Stimulated activated CD4-positive, alpha-beta T cell treated with anti-CD3 and anti-CD28 coated beads, Interleukin-2, amount 100 ng/mL, for 48 hours (primary cell): Measurements from ENCODE around the gene SLCO4A1.
A peak's percentile ranks its signal among the peaks of the same experiment; 100 is the strongest.
"Not testable (repeated sequence)": the region's sequence is repeated elsewhere in the genome, so short reads cannot be mapped to it uniquely, and the experiment has no call there.

Experiments
- DNase-seq, 2 donors: peaks; one replicate each; pipeline ENCODE4 v3.0.0-alpha.2; 2020

SLCO4A1 gene

DNA sequence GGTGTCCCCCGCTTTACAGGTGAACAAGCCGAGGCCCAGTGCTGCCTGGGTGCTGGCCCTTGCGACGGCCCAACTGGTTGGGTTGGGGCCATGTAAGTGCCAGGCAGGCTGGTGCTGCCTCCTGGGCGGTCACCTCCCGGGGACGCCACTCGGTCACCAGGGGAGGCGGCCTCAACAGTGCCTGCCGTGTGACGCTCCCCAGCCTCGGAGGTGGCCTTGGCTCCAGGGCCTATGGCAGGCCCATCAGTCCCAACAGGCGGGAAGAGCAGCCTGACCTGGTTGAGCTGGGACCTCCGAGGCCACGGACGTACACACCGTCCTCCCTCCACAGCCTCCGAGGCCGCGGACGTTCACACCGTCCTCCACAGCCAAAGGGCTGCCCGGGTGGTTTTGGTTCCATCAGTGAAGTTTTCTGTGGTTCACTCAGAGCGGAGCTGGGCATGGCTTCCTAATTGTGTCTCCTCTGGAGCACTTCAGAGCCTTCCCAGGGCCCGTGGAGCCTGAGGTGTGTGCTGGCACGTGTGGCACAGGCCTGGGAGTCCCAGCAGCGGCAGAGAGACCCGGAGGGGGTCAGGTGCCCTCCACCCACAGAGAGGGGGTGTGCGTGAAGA lies 19.3 kb upstream of the SLCO4A1 start:
- DNase-seq = no peak

DNA sequence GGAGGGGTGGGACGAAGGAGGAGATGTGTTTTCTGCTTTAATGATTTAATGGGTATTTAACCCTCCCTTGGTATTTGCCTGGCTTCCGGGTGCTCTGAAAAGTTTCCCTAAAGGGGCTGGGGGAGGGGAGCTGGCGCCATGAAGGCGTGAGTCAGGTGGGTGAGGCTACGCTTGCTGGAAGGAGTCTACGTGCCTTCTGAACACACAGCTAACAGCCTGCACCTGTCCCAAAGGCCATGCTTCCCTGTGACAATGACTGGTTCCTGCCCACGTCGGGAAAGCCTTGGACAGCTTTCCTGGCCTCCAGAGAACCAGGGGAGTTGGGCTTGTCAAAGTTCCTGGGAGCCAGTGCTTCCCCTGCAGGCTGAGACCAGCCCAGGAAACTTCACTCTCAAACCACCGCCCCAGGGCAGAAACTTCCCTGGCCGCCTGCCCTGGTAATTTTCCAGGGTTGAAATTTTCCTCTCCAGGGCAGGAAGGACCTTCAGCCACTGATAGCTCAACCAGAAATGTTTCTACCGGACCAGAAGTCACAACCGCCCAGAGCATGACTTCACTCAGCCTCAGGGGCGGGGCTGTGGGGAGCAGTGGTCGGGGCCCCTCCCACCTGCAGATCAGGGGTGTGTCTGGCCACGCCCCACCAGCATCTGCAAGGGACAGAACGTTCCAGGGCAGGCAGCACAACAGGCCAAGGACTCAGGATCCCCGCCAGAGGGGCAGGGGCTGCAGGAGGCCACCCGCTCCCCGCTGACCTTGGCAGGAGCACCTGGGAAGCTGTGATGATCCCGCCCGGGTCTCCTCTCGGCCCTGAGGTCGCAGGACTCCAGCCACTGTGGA lies 18.6 kb upstream of the SLCO4A1 start:
- peak; percentile 82 to 89 for DNase-seq

DNA sequence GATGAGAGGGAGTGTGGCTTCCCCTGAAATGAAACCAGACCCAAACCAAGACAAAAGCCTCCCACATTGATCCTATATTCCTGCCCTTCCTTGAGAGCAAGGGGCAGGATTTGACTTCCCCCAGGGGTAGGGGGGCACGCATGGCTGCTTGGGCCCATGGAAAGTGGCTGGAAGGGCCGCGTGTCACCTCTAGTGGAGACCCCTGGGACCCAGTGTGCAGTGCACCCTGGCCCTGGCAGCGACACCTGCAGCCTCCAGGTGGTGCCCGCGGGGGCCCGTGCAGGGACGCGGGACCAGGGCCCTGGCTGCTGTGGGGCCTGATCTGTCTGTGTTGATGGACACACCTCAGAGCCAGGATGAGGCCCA lies 18.0 kb upstream of the SLCO4A1 start:
- DNase-seq = no peak

DNA sequence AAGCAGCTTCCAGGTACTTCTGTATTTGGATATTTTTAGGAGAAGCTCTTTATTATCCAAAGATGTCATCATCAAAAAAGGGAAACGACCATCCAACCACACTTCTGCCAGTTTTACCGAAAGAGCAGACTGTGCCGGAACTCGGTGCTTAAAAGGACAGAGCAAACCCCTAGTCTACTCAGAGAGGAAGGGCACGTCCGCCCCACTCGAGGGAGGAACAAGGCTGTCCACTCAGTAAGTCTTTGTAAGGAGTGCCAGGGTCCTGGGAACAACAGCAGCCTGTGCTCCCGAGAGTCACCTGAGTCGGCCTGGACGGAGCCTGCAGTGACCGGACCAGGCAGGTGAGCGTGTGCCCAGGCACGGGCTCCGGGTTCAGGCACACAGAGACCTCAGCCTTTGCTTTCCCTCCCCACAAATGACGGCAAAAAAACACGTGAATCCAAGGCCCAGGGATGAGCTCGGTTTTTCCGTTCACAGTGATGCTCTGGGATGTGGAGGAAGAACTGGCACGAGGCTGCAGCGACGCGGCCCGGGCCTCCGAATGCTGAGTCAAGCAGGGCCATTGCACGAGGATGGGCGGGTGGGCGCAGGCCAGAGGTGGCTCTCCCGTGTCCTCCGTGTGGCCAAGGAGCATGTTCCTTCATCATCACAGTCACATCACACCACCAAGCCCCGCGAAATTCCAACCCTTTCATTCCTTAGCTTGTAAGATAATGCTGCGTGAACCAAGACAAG lies 17.4 kb upstream of the SLCO4A1 start:
- no peak for DNase-seq

DNA sequence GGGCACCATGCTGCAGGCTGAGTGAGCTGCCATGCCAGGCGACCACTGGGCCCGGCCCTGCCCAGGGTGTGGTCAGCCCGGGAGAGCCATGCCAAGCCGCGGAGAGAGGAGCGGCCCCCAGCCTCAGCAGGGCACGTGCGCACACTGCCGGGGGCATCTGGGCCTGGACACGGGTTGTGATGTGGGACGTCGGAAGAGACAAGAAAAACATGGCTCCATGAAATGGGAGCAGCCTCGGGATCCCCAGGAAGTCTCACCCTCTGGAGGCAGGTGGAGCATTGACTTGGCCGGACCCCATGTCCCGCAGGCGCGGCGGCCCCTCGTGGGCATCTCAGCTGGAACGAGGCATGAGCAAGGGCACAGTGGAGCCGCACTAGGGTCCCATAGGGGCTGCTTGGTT lies 16.8 kb upstream of the SLCO4A1 start:
- no peak for DNase-seq

DNA sequence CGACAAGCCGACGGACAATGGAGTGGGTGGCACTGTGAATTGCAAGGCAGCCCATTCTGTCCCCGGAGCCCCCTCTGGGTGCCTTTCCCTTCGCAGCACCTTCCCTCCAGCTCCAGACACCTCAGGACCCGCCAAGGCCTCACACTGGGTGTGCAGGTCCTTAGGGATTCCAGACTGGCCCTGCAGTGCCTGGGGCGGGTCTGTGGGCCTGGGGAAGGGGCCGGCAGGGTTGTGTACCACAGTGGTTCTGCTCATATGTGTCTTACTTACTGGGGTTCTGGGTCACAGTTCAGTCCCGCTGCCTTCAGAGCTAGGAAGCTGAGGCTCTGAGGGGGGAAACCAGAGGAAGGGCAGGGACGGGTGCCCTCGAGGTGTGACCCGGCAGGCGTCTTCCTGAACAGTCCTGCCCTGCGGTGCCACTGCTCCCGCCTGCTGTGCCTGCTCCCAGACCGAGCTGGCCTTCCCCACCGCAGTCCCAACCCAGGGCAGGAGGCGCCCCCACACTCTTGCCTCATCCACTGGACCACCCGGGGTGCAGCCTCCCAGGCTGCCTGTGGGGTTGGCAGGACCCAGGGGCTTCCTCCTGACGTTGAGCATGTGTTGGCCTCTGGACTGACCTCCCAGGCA lies 16.3 kb upstream of the SLCO4A1 start:
- DNase-seq = no peak

DNA sequence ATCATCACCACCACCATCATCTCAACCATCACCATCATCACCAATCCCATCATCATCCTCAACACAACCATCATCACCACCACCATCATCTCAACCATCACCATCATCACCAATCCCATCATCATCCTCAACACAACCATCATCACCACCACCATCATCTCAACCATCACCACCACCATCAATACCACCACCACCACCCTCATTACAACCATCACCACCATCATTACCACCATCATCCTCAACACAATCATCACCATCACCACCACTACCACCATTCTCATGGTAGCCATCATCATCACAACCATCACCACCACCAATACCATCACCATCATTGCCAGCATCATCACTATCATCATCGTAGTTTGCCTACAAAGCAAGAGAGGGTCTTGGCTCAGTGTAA lies 14.9 kb upstream of the SLCO4A1 start:
- DNase-seq = not testable (repeated sequence)

DNA sequence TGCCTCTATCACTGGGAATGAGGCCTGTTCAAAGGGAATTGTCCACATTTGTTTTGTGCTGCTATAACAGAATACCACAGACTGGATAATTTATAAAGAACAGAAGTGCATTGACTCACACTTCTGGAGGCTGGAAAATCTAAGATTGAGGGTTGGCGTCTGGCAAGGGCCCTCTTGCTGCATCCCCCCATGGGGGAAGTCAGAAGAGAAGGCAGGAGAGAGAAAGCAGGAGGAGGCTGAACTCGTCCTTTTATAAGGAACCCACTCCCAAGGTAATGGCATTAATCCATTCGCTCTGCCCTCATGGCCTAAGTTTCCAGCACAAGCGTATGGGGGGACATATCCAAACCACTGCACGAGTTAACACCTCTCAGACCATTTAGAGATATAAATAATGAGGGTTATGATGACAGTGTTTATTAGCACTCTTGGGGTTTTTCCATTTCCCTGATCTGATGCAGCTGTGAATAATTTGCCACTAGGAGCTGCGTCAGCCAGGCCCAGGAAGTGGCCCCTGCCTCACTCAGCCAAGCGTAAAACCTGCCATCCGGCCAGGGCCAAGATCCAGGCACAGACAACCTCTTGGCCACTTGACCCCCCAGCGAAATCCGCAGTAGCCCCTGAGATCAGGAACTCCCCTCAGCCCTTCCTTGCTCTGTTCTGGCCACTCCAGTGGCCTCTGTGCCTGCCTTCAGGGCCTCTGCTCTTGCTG lies 14.2 kb upstream of the SLCO4A1 start:
- DNase-seq = no peak

DNA sequence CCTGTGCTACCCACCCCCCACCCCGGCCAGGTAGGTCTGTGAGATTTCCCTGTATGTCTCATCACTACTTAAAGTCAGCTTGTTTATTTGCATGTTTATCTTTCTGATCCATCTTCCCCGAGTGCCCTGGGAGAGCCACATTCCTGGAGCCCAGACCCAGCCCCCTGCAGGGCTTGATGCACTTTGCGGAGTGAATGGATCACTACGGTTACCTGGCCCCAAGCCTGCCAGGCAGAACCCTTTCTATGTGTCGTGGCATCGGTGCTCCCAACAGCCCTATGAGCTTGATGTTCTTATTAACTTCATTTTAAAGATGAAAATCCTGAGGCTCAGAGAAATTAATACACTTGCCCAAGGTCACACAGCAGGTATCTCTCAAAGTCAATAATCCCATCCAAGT lies 13.6 kb upstream of the SLCO4A1 start:
- no peak for DNase-seq

DNA sequence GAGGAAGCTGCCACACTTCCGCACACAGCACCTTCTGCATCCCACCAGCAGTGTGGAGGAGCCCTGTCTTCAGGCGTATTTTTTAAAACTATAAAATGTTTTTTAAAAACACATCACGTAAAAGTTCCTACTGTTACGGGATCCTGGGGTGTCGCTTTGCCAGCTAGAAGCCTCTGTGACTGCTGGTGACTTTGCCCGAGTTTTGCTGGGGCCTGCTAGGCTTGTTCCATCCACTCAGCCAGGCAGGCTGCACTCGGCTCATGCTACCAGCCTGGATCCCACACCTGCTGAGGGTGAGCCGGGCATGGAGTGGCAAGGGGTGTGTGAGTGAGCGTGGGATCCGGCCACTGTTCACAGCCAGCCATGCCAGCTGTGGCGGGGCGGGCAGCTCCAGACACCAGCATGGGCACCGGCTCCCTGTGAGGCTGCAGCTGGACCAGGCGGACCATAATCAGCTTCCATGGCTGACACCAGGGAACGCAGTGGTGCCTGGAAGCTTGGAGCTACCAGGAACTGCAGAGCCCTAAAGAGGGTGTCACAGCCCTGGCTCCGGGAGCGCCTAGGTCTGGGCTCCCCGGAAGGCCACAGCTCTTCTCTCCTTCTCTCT lies 12.3 kb upstream of the SLCO4A1 start:
- DNase-seq = no peak

DNA sequence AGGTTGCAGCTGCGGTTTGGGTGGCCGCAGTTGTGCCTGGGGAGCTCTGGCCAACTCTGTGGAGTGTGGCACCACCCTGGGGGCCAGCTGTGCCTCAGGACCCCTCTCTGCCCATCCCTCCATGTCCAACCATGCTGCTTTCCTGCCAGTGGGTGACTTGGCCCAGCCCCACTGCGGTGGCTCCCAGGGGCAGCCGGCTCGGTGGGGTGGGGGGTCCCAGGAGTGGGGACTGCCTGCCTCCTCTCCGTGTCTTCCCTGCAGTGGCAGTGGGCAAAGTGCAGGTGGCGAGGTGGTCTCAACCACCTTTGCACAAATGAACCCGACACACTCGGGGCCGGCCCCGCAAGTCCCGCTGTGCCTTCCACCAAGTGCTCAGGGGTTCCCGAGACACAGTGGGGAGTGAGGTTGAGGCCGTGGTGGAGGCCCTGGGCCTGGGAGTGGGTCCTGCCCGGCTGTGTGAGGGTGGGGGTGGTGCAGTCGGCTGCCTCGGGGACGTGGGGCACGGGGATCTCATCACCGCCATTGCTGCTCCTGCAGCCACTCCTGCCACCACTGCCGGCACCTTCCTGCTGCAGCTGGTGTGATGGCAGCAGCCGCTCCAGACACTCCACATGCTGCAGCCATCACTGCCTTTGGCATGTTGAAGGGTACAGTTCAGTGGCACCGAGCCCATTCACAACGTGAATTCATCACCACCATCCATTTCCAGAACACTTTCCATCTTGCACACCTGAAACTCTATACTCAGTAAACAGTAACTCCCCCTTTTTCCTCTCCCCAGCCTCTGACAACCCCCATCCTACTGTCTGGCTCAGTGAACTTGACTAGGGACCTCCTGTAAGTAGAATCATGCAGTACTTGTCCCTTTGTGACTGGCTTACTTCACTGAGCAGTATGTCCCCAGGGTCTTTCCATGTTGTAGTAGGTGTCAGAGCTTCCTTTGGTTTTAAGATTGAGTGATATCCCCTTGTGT lies 10.7 kb upstream of the SLCO4A1 start:
- no peak for DNase-seq

DNA sequence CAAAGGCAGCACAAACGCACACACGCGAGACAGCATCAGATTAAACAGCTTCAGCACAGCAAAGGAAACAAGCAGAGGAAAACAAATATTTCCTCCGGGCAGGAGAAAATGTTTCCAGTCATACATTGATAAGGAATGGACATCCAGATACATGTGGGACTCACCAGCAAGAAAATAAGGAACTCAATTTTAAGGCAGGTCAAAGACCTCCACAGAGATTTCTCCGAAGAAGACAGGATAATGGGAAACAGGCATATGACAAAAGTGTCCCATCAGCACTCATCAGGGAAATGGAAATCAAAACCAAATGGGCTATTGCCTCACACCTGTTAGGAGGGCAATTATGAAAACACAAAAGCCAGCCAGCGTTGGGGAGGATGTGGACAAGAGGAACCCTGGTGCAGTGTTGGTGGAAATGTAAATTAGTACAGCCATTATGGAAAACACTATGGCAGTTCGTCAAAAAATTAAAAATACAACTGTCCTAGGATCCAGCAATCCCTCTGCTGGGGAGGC lies 9.7 kb upstream of the SLCO4A1 start:
- no peak for DNase-seq

DNA sequence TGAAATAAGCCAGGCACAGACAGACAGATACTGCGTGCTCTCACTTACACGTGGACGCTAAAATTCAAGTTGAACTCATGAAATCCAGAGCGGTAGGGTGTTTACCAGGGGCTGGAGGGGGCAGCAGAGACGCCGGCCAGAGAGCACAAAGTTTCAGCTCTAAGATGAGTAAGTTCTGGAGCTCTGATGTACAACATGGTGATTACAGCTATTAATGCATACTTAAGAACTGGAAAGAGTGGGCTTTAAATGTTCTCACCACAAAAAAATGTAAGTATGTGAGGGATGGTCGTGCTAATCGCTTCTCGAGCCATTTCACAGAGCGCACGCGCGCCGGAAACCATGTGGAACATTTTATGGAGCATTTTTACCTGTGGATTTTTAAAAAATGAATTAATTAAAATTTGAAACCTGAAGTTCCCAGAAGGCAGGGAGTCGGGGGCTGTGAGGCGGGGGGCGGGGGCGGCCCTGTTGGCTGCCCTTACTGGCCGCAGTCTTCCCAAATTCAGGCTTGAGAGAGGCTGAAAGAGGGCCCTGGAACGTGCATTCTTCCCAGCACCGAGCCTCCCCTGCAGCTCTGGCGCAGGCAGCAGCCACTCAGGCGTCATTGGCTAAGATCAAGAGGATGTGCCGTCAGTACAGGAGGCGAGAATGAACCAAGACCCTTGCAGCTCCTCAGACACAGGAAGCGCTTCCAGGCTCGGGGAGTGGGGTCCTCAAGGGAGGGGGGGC lies 8.5 kb upstream of the SLCO4A1 start:
- DNase-seq = no peak

DNA sequence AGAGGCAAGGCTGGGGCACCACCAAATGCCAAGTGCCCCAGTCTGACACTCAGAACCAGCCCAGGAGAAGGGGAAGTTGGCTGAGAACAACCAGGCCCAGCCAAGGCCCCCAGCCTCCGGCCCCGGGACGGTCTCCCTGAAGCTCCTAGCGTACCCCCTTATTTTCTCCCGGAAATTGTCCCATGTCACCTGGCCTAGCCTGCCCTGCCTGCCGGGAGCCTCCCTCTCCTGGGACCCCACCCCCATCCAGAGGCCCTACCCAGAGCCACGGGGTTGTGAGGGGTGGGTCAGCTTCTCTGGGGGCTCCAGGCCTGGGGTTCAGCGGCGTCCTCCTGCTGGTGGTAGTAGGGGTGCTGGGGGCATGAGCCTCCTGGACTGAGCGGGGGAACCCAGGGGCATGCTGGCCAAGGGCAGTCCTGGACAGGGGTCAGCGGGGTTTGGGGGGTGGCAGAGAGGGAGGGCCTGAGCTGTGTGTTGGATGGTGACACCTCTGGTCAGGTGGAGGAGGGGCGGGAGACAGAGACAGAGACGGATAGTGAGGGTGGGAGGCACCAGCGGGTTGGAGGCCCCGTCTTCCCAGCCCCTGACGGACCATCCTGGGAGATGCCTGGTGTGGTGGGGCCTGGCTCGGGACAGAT lies 7.9 kb upstream of the SLCO4A1 start:
- no peak for DNase-seq

DNA sequence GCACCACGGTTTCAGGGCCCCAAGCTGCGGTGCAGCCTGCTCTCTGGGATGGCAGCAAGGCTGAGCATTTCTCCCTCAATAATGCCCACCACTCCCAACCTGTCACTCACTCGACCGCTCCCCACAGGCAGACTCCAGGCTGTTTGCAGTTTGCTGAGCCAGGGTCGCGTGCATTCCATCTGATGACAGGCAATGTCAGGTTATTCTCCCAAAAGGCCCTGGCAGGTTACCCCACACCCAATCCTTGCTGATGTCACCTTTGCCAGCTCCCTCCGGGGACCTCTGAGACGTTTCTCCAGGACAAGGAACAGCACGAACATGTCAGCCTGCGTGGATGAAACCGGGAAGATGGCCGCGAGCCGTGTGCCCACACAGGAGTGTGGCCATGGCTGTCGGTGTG lies 7.1 kb upstream of the SLCO4A1 start:
- DNase-seq = no peak

DNA sequence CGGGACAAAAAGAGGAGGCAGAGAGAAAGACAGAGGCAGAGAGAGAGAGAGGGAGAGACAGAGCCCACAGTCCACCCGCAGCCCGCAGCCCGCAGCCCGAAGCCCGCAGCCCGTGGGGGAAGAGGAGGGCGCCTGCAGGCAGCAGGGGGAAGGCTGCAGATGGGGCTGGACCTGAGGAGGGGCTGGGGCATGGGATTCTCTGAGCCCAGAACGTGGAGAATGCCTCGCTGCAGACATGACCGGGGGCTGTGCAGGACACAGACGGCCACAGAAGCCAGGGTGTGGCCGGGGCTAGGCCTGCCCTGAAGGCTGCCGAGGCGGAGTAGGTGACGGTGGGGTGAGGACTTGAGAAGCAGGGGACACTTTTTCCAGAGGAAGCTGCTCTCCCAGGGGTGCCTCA lies 6.5 kb upstream of the SLCO4A1 start:
- no peak for DNase-seq

DNA sequence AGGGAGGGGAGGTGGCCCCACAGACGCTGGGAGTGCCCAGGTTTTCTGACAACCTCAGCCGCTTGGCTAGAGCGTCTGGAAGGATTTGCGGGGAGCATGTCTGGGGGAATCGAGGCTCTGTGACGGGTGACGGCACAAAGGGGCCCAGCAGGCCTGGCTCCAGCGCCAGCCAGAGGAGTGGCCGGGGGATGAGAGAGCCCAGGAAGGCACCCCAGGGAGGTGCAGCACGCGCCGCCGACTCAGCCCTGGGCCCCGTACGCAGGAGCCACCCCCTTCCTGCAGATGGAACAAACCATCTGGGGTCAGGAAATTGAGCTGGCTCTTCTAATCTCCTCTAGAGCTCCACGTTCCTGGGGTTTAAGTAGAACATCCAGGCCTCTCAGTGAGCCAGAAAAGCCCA lies 5.9 kb upstream of the SLCO4A1 start:
- no peak for DNase-seq

DNA sequence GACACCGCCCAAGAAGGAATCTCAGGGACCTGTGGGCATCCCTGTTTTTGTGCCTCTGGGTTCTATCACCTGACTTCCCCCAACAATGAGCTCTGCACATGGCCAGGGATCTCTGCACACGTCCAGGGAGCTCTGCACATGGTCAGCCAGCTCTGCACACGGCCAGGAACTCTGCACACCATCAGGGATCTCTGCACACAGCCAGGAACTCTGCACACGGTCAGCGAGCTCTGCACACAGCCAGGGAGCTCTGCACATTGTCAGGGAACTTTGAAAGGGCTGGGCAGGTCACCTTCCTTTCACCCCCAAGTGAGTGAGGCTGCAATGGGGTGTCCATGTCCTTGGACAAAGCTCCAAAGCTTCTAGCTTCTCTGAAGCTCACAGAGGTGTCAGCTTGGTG lies 5.2 kb upstream of the SLCO4A1 start:
- no peak for DNase-seq

DNA sequence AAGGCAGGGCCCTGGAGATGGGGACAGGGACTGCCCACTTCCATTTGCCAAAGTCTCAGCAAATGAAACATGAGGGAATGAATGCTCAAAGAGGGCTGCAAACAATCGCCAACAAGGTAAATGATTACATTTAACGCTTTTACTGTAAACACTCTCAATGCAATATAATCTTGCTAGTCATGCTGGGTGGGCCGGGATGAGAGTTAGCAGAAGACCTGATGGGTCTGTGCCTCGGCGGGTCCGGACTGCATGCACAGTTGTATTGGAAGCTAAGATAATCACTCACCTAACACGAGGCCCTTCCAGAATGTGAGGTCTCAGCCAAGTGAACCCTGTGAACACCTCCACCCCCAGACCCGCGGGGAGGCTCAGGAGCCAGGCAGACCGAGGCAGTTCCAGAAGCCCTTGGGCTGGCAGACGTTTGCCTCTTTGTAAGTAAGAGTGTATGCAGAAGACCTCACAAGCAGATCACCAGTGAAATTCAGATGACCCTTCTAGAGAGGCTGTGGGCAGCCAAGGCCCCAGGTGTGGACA lies 4.7 kb upstream of the SLCO4A1 start:
- DNase-seq = no peak
